Stimulated activated CD8-positive, alpha-beta memory T cell treated with anti-CD3 and anti-CD28 coated beads, Interleukin-7, amount 100 ng/mL, for 24 hours (primary cell): ENCODE measurements around the gene GPR89A.
"Not testable (repeated sequence)": the region's sequence is repeated elsewhere in the genome, so short reads cannot be mapped to it uniquely, and the experiment has no call there.

ENCODE experiments used
- DNase-seq: peaks from one replicate; pipeline ENCODE4 v3.0.0-alpha.2; 2020; ENCODE audit warnings: low read depth

Gene GPR89A

DNA sequence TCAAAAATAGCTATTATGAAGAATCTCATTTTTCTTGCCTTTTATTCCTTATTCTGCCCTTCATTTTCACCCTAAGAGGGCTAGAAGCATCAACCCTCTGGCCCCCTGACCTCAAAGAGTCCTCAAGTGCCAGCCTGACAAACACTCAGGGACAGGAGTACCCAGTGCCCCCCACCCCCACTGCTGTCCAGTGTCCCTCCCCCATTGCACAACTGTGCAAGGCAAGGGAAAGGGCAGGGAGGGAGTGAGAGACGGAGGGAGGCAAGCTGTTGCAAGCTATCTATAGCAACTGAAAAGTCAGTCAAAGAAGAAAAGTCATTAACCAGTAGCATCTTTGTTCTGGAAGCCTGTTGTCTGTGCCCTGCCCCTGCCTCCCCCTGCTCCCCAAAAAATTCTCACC is 78.3 kb downstream of the GPR89A start:
- not testable (repeated sequence) for DNase-seq

- DNase-seq: no peak
Measured at GRCh38 chr1:145688328-145688727, 80.5 kb downstream of the GPR89A start.

- DNase-seq: no peak
Measured at GRCh38 chr1:145688924-145689323, 81.1 kb downstream of the GPR89A start.

DNA sequence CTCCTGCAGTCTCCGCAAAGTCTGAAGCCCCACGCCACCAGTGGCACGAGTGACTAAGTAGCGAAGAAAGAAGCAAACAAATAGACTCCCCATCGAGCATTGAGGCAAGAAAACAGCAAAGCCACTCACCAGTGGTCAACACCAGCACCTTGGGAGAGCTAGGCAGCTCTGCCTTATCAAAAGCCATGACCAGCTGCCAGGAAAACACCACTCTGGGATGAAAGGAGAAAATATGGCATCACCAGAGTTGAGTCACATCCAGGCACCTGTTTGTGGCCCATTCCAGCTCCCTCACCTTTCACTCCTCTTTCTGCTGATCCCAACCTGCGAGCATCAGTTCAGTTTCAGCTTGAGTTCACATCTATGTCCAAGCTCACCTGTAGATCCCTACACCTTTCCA is 82.1 kb downstream of the GPR89A start:
- no peak for DNase-seq

DNA sequence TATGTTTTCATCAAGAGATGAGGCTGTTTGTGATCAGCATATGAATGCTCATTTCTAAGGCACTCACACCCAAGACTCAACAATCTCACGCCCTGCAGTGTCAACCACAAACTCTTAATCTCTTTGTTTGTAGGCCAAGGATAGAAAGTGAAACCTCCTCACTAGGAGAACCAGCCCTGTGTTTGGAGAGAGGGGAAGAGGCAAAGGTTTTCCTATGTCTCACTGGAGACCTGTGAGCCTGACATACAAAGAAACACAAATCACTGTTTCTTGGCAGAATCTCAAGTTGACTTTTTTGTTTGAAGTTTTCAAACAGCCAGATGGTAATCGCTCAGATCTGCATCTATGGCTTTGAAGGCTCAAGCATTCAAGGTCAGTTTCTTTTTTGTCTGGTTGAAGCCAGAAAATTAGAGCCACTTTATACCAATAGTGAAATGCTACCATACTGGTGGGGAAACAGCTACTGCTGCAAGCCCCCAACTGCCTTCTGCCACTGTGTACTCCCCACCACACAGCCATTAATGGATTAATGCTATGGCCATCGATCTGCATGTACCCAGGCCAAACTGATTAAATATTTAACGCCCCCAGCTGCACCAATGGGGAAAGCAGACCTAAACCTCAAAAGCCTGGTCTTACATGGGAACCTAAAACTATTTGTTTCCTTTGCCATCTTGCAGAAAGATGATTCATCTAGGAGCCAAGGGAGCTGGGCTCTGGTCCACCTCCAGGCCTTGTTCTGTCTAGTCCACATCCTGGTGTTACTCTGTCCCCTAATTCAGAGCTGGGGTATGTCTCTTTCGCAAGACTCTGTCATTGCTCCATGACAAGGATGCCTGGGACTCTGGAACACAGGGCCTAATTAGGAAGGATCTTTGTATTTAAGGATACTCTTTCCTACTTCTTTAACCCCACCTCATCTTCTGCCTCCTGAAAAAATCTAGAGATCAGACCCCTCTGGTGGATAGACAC is 83.1 kb downstream of the GPR89A start:
- DNase-seq: no peak

- no peak for DNase-seq
Measured at GRCh38 chr1:145692785-145693443, 85.1 kb downstream of the GPR89A start.

DNA sequence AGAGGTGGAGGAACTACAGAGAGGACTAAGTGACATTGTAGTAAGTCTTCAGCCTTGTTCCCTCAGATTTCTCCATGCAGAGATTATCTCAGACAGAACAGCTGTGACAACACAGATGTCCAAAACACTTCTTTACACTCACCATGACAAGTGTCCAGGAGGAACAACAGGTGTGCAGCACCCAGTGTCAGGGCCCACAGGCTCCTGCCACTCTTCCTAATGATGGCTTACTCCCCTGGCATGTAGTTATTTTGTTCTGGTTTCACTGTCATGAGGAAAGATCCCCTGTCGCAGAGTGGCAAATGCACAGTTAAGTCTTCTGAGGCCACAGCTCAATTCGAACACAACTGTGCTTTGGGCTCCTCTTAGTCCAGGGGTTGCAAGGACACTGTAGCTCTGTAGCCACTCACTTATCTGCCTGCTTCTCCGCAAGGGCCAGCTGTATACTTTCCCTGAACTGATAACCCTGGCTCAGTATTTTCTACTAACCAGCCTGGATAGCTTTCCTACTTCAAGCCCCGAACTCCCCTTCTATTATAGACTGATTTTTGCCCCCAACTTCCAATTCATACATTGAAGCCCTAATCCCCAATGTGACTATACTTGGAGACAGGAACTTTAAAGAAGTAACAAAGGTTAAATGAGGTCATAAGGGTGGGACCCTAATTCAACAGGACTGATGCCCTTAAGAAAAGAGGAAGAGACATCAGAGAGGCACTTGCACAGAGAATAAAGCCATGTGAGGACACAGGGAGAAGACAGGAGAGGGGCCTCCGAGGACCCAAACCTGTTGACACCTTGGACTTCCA is 88.2 kb downstream of the GPR89A start:
- DNase-seq: no peak

DNA sequence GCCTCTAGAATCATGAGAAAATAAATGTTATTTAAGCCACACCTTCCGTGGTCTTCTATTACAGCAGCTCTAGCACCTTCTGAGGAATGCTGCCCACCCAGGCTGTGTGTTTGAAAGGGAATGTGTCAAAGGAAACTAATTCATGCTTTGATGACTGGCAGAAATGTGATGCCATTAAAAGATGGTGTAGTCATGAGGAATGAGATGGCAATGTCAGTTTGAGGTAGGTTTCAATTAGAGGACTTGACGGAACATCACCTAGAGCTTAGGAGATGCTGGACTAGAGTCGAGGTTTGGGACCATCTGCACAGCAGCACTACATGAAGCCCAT is 88.8 kb downstream of the GPR89A start:
- DNase-seq: no peak

DNA sequence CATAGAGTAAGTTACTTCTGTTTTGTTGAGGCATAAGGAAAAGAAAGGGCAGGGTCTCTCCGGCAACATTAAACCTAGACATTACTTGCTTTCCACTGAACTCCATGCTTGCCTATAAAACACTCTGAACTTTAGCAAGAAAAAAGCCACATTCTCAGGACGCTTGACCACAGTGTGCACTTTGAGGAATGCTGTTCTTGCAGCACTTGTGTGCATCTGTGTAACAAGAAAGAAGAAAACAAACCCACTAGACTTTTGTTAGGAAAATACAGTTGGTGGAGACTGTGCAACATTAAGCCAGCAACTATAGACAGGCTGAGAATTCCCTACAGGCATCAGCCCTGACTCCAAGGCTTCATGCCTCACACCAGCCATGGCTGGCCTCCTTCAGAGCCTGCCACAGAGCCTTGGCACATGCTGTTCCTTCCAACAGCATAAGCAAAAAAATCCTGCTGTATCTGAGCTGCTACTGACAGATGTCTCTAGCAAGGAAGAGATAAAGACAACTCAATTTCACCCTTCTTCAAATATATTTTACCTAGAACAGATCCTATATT is 93.6 kb downstream of the GPR89A start:
- DNase-seq: no peak

DNA sequence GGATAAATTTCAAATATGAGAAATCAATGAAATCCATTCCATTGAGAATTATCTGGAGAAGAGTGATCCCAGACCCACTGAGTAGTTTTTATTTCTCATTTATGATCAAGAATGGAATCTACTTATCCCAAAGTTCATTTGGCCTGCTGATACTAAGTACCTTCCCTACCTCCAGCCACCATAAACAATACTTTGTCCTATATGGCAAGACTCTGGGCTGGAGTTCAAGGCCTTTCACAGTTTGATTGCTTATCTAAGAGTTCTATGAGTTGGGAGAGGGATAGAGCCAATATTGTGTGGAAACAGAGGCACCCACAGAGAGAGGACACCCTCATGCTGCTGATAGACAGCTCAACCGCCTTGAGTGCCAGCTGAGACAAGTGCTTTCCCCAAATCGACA is 94.3 kb downstream of the GPR89A start:
- no peak for DNase-seq

DNA sequence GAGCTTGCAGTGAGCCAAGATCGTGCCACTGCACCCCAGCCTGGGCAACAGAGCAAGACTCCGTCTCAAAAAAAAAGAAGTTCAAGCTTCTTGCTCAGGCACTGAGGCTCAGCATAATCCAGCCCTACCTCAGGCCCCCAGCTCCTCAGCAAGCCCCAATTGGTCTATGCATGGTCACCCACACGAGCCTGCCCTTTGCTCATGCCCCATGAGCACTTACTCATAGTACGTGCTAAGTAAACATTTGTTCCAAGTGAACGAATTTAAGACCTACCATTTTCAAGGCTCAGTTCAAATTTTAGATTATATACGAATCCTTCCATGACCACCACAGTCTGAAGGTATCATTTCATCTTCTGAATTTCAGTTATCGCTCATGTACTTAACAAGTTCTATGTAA is 95.0 kb downstream of the GPR89A start:
- DNase-seq: no peak

DNA sequence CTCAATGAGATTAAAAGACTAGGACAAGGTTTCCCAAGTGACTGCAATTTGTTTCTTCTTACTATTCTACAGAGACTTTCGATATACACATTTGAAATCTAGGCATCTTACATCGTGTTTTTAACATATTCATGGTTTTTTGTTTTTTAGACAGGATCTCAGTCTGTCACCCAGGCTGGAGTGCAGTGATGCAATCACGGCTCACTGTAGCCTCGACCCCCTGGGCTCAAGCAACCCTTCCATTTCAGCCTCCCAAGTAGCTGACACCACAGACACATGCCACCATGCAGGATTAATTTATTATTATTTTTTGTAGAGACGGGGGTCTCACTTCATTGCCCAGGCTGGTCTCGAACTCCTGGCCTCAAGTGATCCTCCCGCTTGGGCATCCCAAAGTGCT is 97.8 kb downstream of the GPR89A start:
- DNase-seq: no peak

DNA sequence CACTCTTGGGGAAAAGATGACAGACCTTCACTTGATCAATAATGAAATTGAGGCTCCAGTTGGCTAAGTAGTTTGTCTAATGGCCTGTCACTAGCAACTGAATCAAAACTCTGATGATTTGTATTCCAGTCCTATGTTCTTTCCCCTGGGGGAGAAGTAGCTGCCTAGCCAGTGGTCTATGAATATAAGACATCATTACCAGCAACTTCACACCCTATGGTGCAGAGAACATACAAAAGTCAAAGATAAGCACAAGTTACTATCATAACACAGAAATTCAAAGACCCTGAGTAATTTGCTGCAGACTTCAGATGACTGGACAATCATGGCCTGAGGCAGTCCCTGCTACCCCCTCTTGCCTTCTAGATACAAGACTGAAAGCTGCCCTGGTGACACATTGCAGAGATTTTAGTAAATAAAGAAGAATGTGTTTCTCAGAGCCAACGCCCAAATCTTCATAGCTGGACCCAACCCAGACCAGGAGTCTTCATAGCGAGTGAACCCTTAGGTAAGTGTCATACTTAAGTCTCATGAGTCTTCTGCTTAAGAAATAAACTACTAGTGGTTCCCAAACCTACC is 98.4 kb downstream of the GPR89A start:
- DNase-seq: no peak

DNA sequence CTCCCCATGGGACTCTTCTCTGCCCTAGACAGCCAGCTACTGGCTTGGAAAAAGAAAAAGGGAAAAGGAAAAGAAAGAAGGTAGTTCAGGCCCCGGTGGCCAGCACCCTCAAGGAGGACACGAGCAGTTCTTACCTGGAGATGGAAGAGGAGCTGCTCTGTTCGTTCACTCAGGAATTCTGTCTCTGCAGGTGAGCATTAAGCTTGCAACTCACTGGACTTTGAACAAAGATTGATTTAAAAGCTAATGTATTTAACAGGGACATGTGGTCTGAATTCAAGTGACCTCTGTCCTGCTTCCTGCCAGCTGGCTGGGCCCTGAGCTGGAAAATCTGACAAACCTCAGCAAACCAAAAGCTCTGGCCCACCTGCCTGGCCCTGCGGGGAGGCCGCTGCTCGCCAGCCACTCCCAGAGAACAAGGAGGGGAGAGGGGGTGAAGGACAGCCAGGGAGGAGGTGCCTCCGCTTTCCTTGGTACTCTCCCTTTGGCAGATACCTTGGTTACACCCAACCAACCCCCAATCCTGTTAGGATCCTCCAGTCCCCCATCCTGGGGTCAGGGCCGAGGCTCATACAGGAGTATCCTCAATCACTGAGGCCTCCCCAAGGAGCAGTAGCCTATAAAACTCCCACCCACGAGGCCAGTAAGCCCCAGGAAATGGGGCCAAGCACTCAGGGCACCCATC is 99.5 kb downstream of the GPR89A start, which contains the start of gene PDZK1:
Gene PDZK1 (minus strand): TSS at position 186 of the 685 bp plus-strand sequence. CDS start 19,347 bp downstream, outside the sequence.
- DNase-seq: no peak

GRCh38 chr1:145708063-145708462 is 100.3 kb downstream of the GPR89A start:
- DNase-seq: no peak

GRCh38 chr1:145710291-145711027 is 102.7 kb downstream of the GPR89A start:
- DNase-seq: no peak

- DNase-seq: no peak
Measured at GRCh38 chr1:145711213-145711651, 103.4 kb downstream of the GPR89A start.

DNA sequence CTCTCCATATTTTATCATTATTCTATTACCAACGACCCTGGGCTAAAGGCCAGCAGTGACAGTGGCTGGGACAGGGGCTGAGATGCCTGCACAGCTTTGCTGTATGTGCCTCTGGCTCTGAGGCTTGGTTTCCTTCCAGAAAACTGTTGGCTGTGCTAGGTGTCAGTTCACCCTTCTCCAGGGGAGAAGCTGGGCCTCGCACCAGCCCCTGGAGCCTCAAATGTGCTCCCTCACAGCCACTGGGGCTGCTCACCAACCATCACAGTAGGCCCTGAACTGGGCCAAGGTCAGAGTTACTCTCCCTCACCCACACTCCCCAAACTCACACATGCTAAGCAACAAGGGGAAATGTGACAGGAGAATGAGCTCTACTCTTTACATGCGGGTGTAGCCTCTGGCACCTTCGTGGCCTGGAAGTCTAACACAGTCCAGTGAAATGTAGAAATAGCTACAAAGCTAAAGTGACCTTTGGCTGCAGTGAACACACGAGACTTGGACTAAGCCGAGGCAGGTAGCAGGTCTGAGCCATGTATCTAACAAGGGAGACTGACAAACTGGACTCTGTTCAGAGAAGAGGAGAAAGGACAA is 106.8 kb downstream of the GPR89A start:
- DNase-seq: no peak

- no peak for DNase-seq
Measured at GRCh38 chr1:145716641-145717345, 109.0 kb downstream of the GPR89A start.
